VCaP (cell line): ENCODE data around the gene ALLC.

Experiments used
- H3K27ac ChIP-seq: fragments of 450-650 bp; 2 replicates; pipeline ENCODE4 v1.5.1; 2017
- TF ChIP-seq, protein P1 (sequence below): fragments of 450-650 bp; conservative IDR thresholded peaks from 2 replicates; pipeline ENCODE4 v1.5.1; 2017; ENCODE audit warnings: mild to moderate bottlenecking, moderate library complexity

ALLC gene

DNA sequence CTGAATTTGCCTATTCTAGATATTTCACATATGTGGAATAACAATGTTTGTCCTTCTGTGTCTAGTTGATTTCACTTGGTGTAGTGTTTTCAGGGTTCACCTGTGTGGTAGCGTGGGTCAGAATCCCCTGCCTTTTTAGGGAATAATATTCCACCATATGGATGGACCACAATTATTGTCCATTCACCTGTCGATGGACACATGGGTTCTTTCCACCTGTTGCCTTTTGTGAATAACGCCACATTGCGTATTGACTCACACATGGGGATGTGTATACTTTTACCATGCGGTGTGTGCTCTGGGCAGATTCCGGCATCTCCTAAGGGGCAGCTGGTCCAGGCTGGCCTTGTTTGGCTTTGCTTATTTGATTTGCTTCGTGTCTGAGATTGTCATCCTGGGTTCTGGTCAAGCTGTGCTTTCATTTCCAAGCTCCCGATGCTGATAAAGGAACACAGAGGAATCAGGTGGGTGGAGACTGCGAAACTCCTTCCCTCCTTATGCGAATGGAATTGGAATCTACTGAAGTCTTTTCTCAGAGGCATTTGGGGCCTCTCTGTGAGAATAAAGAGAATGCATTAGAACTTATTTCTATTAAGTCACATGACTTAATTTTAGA lies 18.9 kb upstream of the ALLC start:
- TF ChIP-seq, protein P1, sequence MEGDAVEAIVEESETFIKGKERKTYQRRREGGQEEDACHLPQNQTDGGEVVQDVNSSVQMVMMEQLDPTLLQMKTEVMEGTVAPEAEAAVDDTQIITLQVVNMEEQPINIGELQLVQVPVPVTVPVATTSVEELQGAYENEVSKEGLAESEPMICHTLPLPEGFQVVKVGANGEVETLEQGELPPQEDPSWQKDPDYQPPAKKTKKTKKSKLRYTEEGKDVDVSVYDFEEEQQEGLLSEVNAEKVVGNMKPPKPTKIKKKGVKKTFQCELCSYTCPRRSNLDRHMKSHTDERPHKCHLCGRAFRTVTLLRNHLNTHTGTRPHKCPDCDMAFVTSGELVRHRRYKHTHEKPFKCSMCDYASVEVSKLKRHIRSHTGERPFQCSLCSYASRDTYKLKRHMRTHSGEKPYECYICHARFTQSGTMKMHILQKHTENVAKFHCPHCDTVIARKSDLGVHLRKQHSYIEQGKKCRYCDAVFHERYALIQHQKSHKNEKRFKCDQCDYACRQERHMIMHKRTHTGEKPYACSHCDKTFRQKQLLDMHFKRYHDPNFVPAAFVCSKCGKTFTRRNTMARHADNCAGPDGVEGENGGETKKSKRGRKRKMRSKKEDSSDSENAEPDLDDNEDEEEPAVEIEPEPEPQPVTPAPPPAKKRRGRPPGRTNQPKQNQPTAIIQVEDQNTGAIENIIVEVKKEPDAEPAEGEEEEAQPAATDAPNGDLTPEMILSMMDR, result no peak
- H3K27ac ChIP-seq, result no peak overlapping the region

DNA sequence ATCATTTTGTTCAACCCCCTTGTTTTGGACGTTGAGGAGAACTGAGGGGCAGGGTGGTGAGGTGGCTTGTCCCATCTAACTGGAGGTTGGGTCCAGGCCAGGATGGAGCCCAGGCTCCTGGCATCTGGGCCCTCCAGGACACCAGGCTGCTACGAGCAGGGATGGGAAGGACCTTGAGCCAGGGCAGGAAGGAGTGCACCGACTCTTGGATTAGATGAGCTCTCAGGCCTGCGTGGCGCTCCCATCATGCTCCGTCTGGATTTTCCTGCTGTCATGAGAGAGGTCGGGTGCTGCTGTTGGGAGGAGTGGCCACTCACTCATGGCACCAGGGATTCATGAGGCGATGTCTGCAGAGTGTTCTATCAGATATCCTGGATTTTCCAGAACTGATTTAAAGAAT lies 18.3 kb upstream of the ALLC start:
- H3K27ac ChIP-seq, result no peak overlapping the region
- TF ChIP-seq, protein P1, result no peak

DNA sequence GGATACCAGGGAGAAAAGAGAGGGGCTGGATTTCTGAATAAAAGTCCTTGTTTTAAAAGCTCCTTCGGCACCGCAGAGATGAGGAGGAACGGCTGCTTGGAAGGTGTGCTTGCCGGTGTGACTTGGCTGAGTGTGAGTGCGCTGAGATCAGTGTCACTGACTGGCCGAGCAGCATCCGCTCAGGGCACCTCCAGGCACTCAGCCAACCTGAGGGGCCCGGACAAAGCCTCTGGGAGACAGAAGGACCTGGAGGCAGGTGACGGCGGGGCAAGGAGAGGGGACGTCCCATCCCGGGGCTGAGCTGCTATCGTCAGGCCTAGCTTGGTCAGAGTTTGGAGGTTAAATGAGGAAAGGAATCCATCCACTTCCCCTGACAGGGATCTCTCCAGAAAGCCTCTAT lies 16.8 kb upstream of the ALLC start:
- no peak overlapping the region for H3K27ac ChIP-seq
- TF ChIP-seq, protein P1, result no peak

DNA sequence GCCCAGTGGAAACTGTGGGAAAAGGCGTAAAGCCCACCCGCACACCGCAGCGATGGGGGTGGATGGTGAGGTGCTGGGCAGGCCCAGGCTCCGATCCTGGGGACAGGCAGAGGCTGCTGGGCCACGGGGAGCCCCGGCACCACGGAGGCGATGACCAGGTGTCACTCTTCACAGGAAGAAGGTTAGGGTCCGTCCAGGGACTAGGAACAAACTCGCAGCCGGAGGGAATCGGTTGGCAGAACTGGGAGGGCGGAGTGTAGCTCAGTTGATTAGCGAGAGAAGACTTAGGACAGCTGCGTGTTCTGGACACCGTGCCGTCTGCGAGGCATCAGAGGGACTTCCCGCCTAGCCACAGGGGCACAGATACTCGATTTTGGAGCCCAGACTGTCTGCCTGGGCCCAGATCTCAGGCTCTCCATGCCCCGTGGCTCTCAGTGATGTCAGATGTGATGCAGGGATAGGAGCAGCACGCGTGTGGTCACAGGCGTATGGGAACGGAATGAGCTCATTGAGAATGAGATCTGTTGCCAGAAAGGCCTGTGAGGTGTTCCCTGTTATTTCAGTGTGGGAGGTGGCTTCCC lies 16.1 kb upstream of the ALLC start:
- no peak overlapping the region for H3K27ac ChIP-seq
- TF ChIP-seq, protein P1, result no peak

DNA sequence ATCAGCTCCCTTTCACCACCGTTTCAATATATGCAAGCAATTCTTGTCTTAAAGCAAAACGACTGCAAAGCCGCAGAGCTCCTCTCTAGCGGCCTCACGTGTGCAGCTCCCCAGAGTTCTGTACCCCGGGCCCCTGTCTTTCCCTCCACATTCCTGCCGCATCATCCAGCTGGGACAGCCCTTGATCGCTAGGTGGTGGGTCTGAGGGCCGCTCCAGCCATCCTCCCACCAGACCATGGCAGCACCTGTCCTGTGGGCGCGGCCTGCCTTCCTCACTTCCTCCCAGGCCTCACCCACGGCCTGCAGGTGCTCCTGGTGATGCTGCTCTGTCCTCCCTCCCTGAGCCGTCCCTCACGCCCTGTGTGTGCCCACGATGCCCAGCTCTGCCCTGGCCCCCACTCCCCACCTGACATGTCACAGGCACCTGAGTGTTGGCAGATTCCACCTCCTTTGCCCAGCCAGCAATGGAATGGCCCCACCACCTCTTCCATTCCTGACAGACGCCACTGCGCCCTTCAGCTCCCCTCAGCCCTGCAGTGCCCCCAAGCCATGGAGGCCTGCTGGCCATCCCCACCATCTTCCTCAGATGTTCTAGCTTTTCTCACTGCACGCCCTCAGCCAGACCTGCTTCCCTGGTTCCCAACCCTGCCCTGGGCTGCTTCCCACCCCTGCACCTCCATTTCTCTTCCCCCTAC lies 15.3 kb upstream of the ALLC start:
- no peak overlapping the region for H3K27ac ChIP-seq
- TF ChIP-seq, protein P1, result no peak

DNA sequence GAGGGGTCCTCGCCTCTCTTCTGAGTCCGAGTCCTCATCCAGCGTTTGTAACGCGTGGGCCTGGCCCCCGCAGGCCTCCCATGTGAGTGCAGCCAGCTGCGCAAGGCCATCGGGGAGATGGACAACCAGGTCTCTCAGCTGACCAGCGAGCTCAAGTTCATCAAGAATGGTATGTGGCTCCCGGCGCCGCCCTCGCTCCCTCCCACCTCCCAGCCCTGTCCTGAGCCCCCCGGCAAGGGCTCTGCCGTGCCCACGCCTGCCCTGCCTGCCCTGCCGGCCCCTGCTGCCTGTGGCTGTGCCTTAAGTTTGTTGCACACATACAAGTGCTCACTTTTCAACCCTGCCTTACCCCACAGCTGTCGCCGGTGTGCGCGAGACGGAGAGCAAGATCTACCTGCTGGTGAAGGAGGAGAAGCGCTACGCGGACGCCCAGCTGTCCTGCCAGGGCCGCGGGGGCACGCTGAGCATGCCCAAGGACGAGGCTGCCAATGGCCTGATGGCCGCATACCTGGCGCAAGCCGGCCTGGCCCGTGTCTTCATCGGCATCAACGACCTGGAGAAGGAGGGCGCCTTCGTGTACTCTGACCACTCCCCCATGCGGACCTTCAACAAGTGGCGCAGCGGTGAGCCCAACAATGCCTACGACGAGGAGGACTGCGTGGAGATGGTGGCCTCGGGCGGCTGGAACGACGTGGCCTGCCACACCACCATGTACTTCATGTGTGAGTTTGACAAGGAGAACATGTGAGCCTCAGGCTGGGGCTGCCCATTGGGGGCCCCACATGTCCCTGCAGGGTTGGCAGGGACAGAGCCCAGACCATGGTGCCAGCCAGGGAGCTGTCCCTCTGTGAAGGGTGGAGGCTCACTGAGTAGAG lies 14.4 kb upstream of the ALLC start:
- TF ChIP-seq, protein P1, result no peak
- no peak overlapping the region for H3K27ac ChIP-seq

DNA sequence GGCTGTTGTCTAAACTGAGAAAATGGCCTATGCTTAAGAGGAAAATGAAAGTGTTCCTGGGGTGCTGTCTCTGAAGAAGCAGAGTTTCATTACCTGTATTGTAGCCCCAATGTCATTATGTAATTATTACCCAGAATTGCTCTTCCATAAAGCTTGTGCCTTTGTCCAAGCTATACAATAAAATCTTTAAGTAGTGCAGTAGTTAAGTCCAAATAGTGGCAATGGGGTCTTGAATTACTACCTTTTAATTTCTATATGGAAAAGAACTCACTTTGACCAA lies 13.8 kb upstream of the ALLC start:
- no peak overlapping the region for H3K27ac ChIP-seq
- TF ChIP-seq, protein P1, result no peak
